ENCODE measurements around the gene TTC23. TPM values are rescaled to one million over a fixed set of nuclear protein-coding genes. Genes with fewer than 3 reads are reported as not detected.

Gene TTC23
- total and polyA plus RNA-seq, 9 of the 15 experiments (the other 6 are each of a cell fraction or from before 2014, with no cell fraction given), result 0.41 to 4.5 (median 2.5) TPM

DNA sequence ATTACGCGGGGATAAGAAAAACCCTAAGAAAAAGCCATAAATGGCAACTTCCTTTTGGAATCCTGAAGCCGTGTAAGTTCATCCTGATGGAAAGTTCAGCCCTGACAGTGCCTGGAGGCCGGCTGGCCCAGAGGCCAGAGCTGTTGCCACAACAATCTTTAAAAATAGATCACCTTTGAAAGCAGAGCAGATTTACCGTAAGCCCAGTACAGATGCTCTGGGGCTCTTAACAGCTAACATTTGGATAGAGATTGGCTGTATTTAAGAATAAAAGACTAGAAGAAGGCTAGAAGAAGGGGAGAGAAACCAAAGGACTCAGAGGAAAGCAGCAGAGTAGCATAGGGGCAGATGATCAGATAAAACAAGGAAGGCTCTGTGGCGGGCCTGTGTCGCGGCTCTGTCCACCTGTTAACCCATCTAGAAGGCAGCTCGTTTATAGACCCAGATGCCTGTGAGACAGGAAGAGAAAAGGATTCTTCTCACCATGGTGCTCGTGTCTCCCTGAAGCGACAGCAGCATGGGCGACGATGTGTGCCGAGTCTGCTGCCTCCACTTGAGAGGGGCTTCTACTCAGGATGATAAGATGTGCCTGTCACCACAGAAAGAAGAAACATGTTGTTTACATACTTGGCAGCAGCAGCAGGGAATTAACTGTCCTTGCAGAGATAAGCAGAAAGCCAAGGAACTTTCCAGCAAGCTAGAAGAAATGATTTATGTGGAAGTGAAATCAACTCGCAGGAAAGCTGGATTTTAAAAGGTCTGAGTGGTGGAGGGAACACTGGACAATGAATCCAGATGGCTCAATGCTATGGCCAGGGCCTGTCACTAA lies 74.6 kb downstream of the TTC23 start:
- no peaks in the 10 kb centered on the region for H3K27me3 ChIP-seq (ENCODE audit: control insufficient read depth in 2 of 2, insufficient read depth in 2 of 2, low read length in 2 of 2)
- no peak overlapping the region for H3K4me3 ChIP-seq
- no peaks in the 10 kb centered on the region for H3K9me3 ChIP-seq (replicated peaks; ENCODE audit: control insufficient read depth, insufficient read depth, low read depth, low read length)
- no peak overlapping the region for H3K4me2 ChIP-seq (ENCODE audit: insufficient read depth, low read length)
- intact Hi-C loops (cut with micrococcal nuclease), result loop anchor here (5.0 kb wide), 1 partner anchor 38 kb away; no protein-coding TSS in a partner anchor
- H3K79me2 ChIP-seq (ENCODE audit: control insufficient read depth, insufficient read depth, low read length), result no peaks in the 10 kb centered on the region
- H4K20me1 ChIP-seq (replicated peaks; ENCODE audit: control insufficient read depth, insufficient read depth, low read length), result no peaks in the 10 kb centered on the region
- ChIA-PET POLR2A (interaction anchor here (0.7 to 1.1 kb wide), 3 partner anchors 13 to 67 kb away, joined by 3 to 4 read pairs (median 4); no protein-coding TSS in a partner anchor), CTCF (ENCODE audit: low intra/inter-chr PET ratio) (no interaction called here)
- no peak overlapping the region for H3K27ac ChIP-seq (ENCODE audit: extremely low read depth, low read depth, low read length)
- in situ Hi-C loops (cut with MboI), result no loop called here
- 17% methylated on average over 15 of the region's 15 CpGs for WGBS (ENCODE audit: insufficient coverage, low coverage, missing lambda C conversion rate)
- no TSS peak for BruUV-seq (replicated peaks)
- ATAC-seq, result peak; percentile 49; the same call in 2 of the 3 replicates
- peaks cover 0 to 4% of the 10 kb centered on the region in 2 experiments; a peak in 2 of 5 replicates for H3K4me1 ChIP-seq (replicated peaks in 1 of 2; ENCODE audit: control insufficient read depth in 2 of 2, insufficient read depth in 2 of 2, low read length in 2 of 2)
- no peaks in the 10 kb centered on the region for H3K36me3 ChIP-seq (ENCODE audit: control insufficient read depth, insufficient read depth, low read length)
- H3K9ac ChIP-seq (ENCODE audit: insufficient read depth in 1 of 2, low read depth in 2 of 2, low read length in 2 of 2), result no peak overlapping the region
- DNase-seq (ENCODE audit: extremely low read depth in 1 of 4, low spot score in 3 of 4), result no peak
- no peaks in the 10 kb centered on the region for H3K9me1 ChIP-seq (ENCODE audit: control insufficient read depth, insufficient read depth, low read length)
- FAIRE-seq, result no peak
- H2AFZ ChIP-seq (ENCODE audit: low read depth, low read length), result no peak overlapping the region; the same call in 1 of the 2 replicates
- TF ChIP-seq TSC22D4 (tag; IDR thresholded peaks at IDR 0.05) (no peak), CC2D1A (IDR thresholded peaks at IDR 0.05) (no peak), ZNF507 (tag; conservative IDR thresholded peaks at IDR 0.05) (no peak), TBP (optimal IDR thresholded peaks at IDR 0.05; ENCODE audit: low read depth, low read length) (no peak), ARID1B (IDR thresholded peaks at IDR 0.05) (0 out of 2 replicates have a peak, but pooled peaks have one; percentile 10), FOXK2 (conservative IDR thresholded peaks at IDR 0.05 in 1 of 2, IDR thresholded peaks at IDR 0.05 in 1 of 2; ENCODE audit: low read depth in 2 of 2) (peak; percentile 31 to 44; a peak in 1 of 4 replicates), CTBP1 (IDR thresholded peaks at IDR 0.05; ENCODE audit: borderline replicate concordance) (peak; percentile 59; the same call in 1 of the 2 replicates), NUFIP1 (IDR thresholded peaks at IDR 0.05; ENCODE audit: partially characterized antibody) (no peak), FOXA3 (CRISPR knock-in tag; conservative IDR thresholded peaks at IDR 0.05 in 1 of 2, IDR thresholded peaks at IDR 0.05 in 1 of 2) (0 out of 4 replicates have a peak, but pooled peaks of 1 of the 2 experiments have one; percentile 34), ZNF311 (CRISPR knock-in tag; IDR thresholded peaks at IDR 0.05) (no peak), TCF3 (CRISPR knock-in tag; IDR thresholded peaks at IDR 0.05) (0 out of 2 replicates have a peak, but pooled peaks have one; percentile 8), ASH1L (IDR thresholded peaks at IDR 0.05; ENCODE audit: borderline replicate concordance, low read depth, partially characterized antibody) (no peak), ZKSCAN3 (CRISPR knock-in tag; IDR thresholded peaks at IDR 0.05) (no peak), MEIS2 (IDR thresholded peaks at IDR 0.05; ENCODE audit: partially characterized antibody) (peak; percentile 80)
- TF ChIP-seq, protein P1, sequence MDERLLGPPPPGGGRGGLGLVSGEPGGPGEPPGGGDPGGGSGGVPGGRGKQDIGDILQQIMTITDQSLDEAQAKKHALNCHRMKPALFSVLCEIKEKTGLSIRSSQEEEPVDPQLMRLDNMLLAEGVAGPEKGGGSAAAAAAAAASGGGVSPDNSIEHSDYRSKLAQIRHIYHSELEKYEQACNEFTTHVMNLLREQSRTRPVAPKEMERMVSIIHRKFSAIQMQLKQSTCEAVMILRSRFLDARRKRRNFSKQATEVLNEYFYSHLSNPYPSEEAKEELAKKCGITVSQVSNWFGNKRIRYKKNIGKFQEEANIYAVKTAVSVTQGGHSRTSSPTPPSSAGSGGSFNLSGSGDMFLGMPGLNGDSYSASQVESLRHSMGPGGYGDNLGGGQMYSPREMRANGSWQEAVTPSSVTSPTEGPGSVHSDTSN (CRISPR knock-in tag; IDR thresholded peaks at IDR 0.05; ENCODE audit: low read depth), result no peak
- TF ChIP-seq, protein P1 (tag; conservative IDR thresholded peaks at IDR 0.05; ENCODE audit: low read depth), result peak; percentile 85
- TF ChIP-seq, protein P2, sequence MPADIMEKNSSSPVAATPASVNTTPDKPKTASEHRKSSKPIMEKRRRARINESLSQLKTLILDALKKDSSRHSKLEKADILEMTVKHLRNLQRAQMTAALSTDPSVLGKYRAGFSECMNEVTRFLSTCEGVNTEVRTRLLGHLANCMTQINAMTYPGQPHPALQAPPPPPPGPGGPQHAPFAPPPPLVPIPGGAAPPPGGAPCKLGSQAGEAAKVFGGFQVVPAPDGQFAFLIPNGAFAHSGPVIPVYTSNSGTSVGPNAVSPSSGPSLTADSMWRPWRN (IDR thresholded peaks at IDR 0.05; ENCODE audit: low read depth), result 0 out of 2 replicates have a peak, but pooled peaks have one; percentile 19
- TF ChIP-seq, protein P3, sequence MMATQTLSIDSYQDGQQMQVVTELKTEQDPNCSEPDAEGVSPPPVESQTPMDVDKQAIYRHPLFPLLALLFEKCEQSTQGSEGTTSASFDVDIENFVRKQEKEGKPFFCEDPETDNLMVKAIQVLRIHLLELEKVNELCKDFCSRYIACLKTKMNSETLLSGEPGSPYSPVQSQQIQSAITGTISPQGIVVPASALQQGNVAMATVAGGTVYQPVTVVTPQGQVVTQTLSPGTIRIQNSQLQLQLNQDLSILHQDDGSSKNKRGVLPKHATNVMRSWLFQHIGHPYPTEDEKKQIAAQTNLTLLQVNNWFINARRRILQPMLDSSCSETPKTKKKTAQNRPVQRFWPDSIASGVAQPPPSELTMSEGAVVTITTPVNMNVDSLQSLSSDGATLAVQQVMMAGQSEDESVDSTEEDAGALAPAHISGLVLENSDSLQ (IDR thresholded peaks at IDR 0.05), result peak; percentile 57; the same call in 1 of the 2 replicates

Measured in K562 (cell line).